GM19468 (cell line): Measurements from ENCODE around the gene PMM2.
"Not testable (repeated sequence)": the region's sequence is repeated elsewhere in the genome, so short reads cannot be mapped to it uniquely, and the experiment has no call there.

Experiments used
- ATAC-seq: cut with Tn5 transposase; IDR thresholded peaks from one replicate; pipeline ENCODE4 v1.9.1; 2021; ENCODE audit warnings: mild to moderate bottlenecking, moderate library complexity, moderate number of reproducible peaks; ENCODE audit not compliant: unreplicated experiment; ENCODE audit errors: extremely low read depth

The PMM2 gene

DNA sequence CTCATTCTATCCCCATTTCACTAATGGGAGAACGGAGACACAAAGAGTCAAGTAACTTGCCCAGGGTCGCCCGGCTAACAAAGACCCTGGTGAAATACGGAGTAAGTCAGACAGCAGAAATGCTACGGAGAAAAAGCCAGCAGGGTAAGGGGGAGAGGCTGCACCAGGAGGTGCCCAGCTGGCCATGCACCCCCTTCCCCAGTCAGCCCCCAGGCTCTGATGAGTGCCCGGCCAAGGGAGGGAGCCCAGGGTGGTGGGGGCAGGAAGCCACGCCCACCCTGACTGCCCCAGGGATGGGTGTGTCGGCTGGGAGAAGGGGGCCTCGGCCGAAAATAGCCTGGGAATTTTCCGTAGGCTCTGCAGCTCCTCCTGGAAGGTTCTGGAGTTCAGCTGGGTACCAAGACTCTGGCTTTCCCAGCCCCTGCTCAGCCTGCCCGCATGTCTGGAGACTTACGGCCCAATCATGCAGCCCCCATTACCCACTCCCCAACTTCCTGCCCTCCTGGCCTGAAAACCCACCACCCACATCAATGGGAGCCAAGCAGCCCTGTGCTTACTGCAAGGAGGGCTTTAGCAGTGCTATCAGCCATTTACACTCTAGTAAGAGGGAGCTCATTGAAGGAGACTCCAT lies 67.0 kb downstream of the PMM2 start:
- ATAC-seq: no peak

GRCh38 chr16:8865145-8865882 lies 67.7 kb downstream of the PMM2 start:
- ATAC-seq: no peak

- ATAC-seq: no peak
These were observed 68.7 kb downstream of the PMM2 start for GRCh38 chr16:8866118-8866883.

DNA sequence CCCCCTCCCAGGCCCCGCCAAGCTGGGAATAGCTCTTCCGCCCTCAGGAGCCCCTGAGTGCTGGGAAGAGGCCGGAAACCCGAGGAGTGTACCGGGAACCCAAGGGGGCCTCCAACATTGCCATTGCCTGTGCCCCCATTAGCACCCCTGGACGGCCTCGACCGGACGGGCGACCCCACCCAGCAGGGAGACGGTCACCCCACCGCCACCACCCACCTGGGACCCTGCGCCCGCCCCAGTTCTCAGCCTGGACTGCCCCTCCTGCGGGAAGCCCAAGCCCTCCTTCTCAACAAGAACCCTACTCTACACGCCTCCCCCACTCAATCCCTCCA lies 69.2 kb downstream of the PMM2 start:
- no peak for ATAC-seq

DNA sequence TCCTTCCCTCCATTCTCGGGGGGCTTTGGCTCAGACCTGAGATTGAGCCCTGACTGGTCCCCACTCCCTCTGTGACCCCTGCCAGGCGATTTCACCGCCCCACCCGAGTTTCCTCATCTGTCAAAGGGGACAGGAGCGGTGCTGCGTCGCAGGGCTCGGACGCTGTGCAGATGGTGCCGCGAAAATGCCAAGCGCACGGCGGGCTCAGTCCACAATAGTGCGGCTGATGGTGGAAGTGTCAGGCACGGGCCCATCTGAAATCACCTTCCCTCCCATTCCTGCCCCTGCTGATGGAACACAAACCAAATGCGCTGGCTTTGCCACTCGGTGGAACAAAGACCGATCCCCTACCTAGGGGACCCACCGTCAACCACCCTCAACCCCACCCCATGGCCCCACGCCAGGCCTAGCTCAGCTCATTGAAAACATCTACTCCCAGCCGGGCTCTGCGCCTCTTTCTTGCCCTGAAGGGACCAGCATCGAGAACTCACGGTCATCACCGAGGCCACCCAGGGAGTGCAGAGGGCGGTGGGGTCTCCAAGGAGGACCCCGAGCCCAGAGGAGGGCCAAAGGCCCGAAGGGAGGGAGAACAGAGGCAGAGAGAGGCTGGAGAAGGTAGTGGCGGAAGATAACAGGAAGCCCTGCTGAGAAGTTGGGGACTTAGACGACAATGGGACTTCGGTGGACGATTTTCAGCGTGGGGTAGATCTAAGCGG lies 69.7 kb downstream of the PMM2 start:
- no peak for ATAC-seq

DNA sequence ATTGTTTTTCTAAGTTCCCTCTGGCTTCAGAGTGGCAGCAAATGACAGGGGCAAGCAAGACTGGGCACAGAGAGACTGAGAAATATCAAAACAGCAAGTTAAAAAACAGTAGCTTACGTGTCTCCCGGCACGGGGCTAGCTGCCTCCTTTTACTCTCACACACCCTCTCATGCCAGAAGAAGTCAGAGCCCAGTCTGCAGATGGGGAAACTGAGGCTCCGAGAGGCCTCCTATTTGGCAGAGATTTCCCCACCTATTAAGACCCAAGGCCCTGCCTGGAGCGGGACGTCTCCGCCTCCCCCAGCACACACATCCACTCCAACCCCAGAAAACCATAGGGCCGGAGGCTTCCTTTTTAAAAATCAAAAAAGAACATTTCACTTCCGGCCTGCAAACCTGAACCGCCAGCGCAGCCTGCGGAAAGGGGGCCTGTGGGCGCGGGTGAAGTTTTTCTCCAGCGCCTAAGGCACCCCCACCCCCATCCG lies 70.3 kb downstream of the PMM2 start:
- peak; percentile 12 for ATAC-seq

GRCh38 chr16:8868416-8869211 lies 71.0 kb downstream of the PMM2 start, which contains the start of gene CARHSP1:
CARHSP1 (minus strand) TSS chr16:8869006; CDS start chr16:8859328, 9,678 bp downstream.
- ATAC-seq: peak; percentile 33

DNA sequence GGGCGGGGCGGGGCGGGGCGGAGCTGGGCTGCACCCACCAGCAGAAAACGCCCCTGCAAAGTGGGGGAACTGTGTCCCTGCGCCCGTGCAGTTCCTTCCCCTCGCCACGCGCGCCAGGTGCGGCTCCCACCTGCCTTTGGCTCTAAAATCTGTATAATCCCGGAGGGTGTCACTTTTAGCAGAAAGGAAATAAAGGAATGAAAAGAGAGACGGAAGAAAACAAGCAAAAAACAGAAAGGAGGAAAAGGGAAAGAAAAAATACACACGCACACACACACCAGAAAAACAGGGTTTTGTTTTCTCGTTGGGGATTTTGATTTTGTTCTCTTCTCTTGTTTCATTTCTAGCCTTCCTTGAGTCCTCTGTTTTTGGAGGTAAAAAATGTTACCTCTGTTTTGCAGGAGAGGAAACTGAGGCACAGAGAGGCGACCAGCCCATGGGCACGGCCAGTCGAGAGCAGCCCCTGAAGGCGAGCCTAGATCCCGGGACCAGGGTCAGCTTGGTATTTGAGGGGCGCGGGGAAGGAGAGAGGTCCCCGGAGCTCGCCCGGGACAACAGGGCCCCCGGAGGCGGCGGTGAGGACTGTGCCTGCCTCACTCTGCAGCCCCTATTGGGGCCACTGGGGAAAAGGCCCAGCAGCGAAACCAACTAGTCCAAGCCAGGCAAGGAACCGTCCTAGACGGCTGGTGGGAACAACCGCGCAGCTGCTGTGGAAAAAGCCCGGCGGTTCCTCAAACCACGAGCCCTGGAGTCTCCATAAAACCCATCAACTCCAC lies 71.8 kb downstream of the PMM2 start:
- no peak for ATAC-seq

- not testable (repeated sequence) for ATAC-seq
These were observed 72.3 kb downstream of the PMM2 start for GRCh38 chr16:8869988-8870241.

- no peak for ATAC-seq
These were observed 74.4 kb downstream of the PMM2 start for GRCh38 chr16:8872071-8872470.

DNA sequence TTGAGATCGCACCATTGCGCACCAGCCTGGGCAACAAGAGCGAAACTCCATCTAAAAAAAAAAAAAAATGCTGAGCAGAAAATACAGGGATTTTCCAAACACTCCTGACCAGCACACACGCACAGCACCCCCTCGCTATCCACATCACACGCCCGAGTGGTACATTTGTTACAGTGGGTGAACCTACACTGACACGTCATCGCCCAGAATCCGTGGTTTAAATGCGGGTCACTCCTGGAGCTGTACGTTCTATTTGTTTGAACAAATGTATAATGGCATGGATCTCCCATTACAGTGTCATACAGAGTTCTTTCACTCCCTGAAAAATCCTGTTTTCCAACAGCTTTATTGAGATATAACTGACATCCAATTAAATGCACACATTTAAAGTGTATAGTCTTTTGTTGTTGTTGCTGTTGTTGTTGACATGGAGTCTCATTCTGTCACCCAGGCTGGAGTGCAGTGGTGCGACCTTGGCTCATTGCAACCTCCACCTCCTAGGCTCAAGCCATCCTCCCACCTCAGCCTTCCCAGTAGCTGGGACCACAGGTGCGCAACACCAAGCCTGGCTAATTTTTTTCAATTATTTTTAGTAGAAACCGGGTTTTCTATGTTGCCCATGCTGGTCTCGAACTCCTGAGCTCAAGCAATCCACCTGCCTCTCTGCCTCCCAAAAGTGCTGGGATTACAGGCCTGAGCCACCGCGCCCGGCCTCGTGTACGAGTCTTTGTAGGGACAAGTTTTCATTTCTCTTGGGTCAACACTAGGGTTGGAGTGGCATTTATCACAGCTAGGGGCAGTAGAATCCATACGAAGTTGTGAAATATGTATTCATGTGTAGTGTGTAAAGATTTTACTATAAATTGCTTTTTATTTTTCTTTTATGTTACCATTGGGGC lies 75.6 kb downstream of the PMM2 start:
- ATAC-seq: no peak

DNA sequence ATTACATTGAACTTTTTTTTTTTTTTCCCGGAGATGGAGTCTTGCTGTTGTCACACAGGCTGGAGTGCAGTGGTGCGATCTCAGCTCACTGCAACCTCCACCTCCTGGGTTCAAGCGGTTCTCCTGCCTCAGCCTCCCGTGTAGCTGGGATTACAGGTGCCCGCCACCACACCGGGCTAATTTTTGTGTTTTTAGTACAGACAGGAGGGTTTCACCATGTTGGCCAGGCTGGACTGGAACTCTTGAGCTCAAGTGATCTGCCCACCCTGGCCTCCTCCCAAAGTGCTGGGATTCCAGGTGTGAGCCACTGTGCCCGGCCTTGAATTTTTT lies 76.2 kb downstream of the PMM2 start:
- ATAC-seq: not testable (repeated sequence)

- no peak for ATAC-seq
These were observed 76.7 kb downstream of the PMM2 start for GRCh38 chr16:8874388-8874787.

GRCh38 chr16:8875317-8875716 lies 77.7 kb downstream of the PMM2 start:
- ATAC-seq: not testable (repeated sequence)

- ATAC-seq: no peak
These were observed 80.4 kb downstream of the PMM2 start for GRCh38 chr16:8877894-8878522.

DNA sequence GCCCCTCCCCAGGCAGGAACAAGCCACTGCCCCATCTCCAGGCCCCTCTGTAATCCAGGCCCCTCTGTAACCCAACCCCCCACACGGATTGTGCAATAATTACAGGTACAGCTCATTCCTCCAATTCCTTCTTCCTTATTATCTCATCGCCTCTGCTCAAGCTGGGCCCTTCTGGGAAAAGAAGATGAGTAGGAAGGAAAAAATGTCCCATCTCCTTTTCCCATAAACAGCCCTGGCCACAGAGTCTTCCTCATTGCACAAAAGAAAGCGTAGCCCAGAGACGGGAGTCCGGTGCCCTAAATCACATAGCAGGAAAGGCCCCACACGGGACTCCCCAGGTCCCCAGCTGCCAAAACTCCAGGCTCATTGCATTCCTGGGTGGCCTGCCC lies 80.9 kb downstream of the PMM2 start:
- ATAC-seq: no peak

DNA sequence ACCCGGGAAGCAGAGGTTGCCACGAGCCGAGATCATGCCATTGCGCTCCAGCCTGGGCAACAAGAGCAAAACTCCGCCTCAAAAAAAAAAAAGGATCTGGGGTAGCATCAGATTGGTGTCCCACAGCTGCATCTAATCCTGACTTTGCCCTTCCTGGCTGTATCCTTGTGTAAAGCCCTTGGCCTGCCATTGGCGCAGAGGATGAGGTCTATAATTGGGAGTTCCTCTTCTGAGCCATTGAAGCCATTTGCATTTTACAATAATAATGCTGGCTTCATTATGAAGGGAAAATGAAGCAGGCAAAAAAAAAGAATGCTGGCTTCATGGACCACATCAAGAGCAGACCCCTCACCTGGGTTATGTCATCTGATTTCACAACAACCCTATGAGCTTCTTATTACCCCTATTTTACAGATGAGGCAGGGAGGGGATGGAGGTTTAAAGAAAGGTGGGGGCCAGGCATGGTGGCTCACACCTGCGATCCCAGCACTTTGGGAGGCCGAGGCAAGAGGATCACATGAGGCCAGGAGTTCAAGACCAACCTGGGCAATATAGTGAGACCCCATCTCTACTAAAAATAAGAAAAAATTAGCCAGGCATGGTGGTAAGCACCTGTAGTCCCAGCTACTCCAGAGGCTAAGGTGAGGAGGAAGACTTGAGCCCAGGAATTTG lies 83.3 kb downstream of the PMM2 start:
- no peak for ATAC-seq
